NCI-H2171 treated with DMSO at 0.1 percent for 48 hours (cell line): ENCODE data around the gene RPAP2.
"Not testable (repeated sequence)": the region's sequence is repeated elsewhere in the genome, so short reads cannot be mapped to it uniquely, and the experiment has no call there.

Experiments used
- DNase-seq: peaks from one replicate; lab custom pipeline; 2025; lab: John Stamatoyannopoulos, UW

RPAP2 gene

GRCh38 chr1:92298573-92299476 is at the start of gene RPAP2, which contains the start of gene GLMN:
Gene RPAP2 (plus strand): TSS chr1:92299059. CDS start chr1:92299074, 15 bp downstream.
Gene GLMN (minus strand): TSS chr1:92298987. CDS start chr1:92297999, 988 bp downstream.
- peak; percentile 87 for DNase-seq

GRCh38 chr1:92254714-92255113 is 44.1 kb upstream of the RPAP2 start:
- DNase-seq, result not testable (repeated sequence)

- no peak for DNase-seq
Observed at GRCh38 chr1:92259350-92259749, 39.5 kb upstream of the RPAP2 start.

- DNase-seq, result no peak
Observed at GRCh38 chr1:92262516-92262915, 36.3 kb upstream of the RPAP2 start.

- peak; percentile 9 for DNase-seq
Observed at GRCh38 chr1:92273039-92273438, 25.8 kb upstream of the RPAP2 start.

- no peak for DNase-seq
Observed at GRCh38 chr1:92274939-92275338, 23.9 kb upstream of the RPAP2 start.

GRCh38 chr1:92276082-92276481 is 22.8 kb upstream of the RPAP2 start:
- no peak for DNase-seq

GRCh38 chr1:92277105-92277723 is 21.6 kb upstream of the RPAP2 start:
- DNase-seq, result no peak

GRCh38 chr1:92279781-92280180 is 19.1 kb upstream of the RPAP2 start:
- DNase-seq, result not testable (repeated sequence)

- not testable (repeated sequence) for DNase-seq
Observed at GRCh38 chr1:92281411-92281810, 17.4 kb upstream of the RPAP2 start.

GRCh38 chr1:92291372-92291999 is 7.4 kb upstream of the RPAP2 start:
- DNase-seq, result peak; percentile 58

- no peak for DNase-seq
Observed at GRCh38 chr1:92298213-92298572, 666 bp upstream of the RPAP2 start.

GRCh38 chr1:92299477-92300150 is 755 bp downstream of the RPAP2 start:
- no peak for DNase-seq

- no peak for DNase-seq
Observed at GRCh38 chr1:92301021-92301420, 2.2 kb downstream of the RPAP2 start.

GRCh38 chr1:92306020-92306419 is 7.2 kb downstream of the RPAP2 start:
- no peak for DNase-seq

GRCh38 chr1:92307980-92308379 is 9.1 kb downstream of the RPAP2 start:
- no peak for DNase-seq

GRCh38 chr1:92310185-92310597 is 11.3 kb downstream of the RPAP2 start:
- DNase-seq, result peak; percentile 60

- DNase-seq, result no peak
Observed at GRCh38 chr1:92314024-92314423, 15.2 kb downstream of the RPAP2 start.

- DNase-seq, result no peak
Observed at GRCh38 chr1:92315766-92316599, 17.1 kb downstream of the RPAP2 start.

GRCh38 chr1:92317836-92318493 is 19.1 kb downstream of the RPAP2 start:
- DNase-seq, result no peak
